Colonic mucosa (tissue), 4 donors: ENCODE data around the gene PRDX2. TPM values are rescaled to one million over a fixed set of nuclear protein-coding genes. Genes with fewer than 3 reads are reported as not detected.

Source experiments
- DNase-seq: peaks from one replicate; pipeline ENCODE4 v3.0.0-alpha.2; 2020
- H3K27ac ChIP-seq: fragments of 200-600 bp; one replicate; pipeline ENCODE4 v1.8.0; 2021
- H3K27me3 ChIP-seq: fragments of 200-600 bp; one replicate; pipeline ENCODE4 v1.8.0; 2021
- H3K36me3 ChIP-seq: fragments of 200-600 bp; one replicate; pipeline ENCODE4 v1.8.0; 2021
- H3K4me1 ChIP-seq: fragments of 200-600 bp; one replicate; pipeline ENCODE4 v1.8.0; 2021; ENCODE audit warnings: mild to moderate bottlenecking
- H3K4me3 ChIP-seq: fragments of 200-600 bp; one replicate; pipeline ENCODE4 v1.8.0; 2021
- H3K9ac ChIP-seq, 2 donors: one replicate each; pipeline ENCODE4 v1.7.0; 2013; ENCODE audit warnings: control low read depth in 2 of 2, low read depth in 2 of 2, low read length in 2 of 2
- H3K9me3 ChIP-seq: fragments of 200-600 bp; one replicate; pipeline ENCODE4 v1.8.0; 2021
- intact Hi-C: fragments of 100-400 bp; cut with DNase I; formaldehyde crosslinking; loops from one replicate; pipeline ENCODE4 v1.14.1; 2022
- microRNA-seq: library from miRNA; unstranded; fragments of <30 nt; microRNA quantifications from one replicate; pipeline ENCODE4, GENCODE V29; 2019
- total RNA-seq, 2 donors: library from RNA; stranded (reverse); fragmentation: NEBNext Ultra II Directional in 1 of 2; extraction: Animal tissue kit (Norgen Biotek cat#: 25700) in 1 of 2; gene quantifications; one replicate each; pipeline ENCODE4 v1.2.1, GENCODE V29; 2021
- TF ChIP-seq, protein P1 (sequence below): fragments of 200-600 bp; IDR thresholded peaks from one replicate; pipeline ENCODE4 v1.8.0; 2022; ENCODE audit warnings: antibody characterized with exemption, mild to moderate bottlenecking
- donor health status: healthy.
- donor health status: DM: no; HTN: no; CAD: no.
- donor health status: DM: no; HTN: no; CAD: no.

The PRDX2 gene
- total RNA-seq, 2 donors from 2014 or later = 347 to 417 TPM

DNA sequence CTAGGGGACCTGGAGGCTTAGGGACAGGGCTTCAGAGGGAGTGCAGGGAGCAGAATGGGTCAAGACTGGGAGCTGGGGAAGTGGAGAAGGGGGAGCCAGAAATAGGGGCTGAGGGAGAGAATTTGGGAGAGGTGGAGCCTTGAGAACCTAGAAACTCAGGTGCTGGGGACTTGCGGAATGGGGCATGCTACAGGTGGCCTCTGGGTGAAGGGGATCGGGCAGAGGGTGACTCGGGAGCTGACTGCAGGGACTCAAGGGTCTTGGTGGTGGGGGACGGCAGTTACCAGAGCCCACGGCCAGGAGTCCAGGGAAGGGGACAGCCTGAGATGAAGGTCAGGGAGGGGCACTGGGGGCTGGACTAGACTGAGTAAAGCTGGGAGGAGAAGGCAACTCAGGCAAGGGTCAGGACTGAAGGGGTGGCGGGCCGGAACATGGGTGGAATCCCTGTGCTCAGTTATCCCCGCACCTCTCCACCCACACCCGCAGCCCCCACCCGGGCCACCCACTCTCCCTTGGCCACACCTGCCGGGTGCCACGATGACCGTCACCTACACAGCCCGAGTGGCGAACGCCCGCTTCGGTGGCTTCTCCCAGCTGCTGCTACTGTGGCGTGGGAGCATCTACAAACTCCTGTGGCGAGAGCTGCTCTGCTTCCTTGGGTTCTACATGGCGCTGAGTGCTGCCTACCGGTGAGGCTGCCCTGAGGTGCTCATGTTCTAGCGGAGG is 49.4 kb downstream of the PRDX2 start:
- intact Hi-C loops = no loop called here
- Histone ChIP-seq H3K4me3 (no peak overlapping the region), H3K27me3 (peaks cover 10% of the 10 kb centered on the region)

DNA sequence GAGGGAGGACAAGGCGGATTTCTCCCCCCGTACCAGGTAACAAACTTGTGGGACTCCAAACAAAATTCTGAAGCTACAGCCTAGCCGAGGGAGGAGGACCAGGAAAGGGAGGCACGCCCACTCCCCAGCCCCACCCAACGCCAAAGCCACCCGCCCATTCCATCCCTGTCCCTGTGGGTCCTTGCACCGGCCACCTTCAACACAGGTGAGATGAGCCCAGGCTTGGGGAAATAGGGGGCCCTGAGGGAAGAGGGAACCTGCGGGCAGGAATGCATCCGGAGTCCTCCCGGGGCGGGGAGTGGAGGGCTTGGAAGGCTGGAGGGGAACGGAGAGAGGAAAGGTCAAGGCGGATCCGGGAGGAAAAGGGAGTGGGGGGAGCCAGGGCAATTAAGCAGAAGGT is 50.0 kb downstream of the PRDX2 start, which contains the start of gene BEST2:
Gene BEST2 (plus strand): TSS at position 157 of the 400 bp plus-strand sequence. CDS start 802 bp downstream, outside the sequence.
- Histone ChIP-seq H3K9ac (peak within 1 kb of the TSS in 1 of 2 donors; percentile 51), H3K4me1 (no peaks in the 10 kb centered on the region), H3K27ac (no peak within 1 kb of the TSS), H3K27me3 (peaks cover 10% of the 10 kb centered on the region), H3K36me3 (no peaks in the 10 kb centered on the region), H3K4me3 (no peak within 1 kb of the TSS), H3K9me3 (no peaks in the 10 kb centered on the region)
- no peak for DNase-seq
- intact Hi-C loops = no loop called here
- TF ChIP-seq, protein P1, sequence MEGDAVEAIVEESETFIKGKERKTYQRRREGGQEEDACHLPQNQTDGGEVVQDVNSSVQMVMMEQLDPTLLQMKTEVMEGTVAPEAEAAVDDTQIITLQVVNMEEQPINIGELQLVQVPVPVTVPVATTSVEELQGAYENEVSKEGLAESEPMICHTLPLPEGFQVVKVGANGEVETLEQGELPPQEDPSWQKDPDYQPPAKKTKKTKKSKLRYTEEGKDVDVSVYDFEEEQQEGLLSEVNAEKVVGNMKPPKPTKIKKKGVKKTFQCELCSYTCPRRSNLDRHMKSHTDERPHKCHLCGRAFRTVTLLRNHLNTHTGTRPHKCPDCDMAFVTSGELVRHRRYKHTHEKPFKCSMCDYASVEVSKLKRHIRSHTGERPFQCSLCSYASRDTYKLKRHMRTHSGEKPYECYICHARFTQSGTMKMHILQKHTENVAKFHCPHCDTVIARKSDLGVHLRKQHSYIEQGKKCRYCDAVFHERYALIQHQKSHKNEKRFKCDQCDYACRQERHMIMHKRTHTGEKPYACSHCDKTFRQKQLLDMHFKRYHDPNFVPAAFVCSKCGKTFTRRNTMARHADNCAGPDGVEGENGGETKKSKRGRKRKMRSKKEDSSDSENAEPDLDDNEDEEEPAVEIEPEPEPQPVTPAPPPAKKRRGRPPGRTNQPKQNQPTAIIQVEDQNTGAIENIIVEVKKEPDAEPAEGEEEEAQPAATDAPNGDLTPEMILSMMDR = no peak

More for the DNA sequence above, 49.4 kb downstream of the PRDX2 start:
- Histone ChIP-seq H3K4me1 (no peaks in the 10 kb centered on the region), H3K9me3 (no peaks in the 10 kb centered on the region), H3K27ac (no peak overlapping the region), H3K9ac (peak overlapping the region in 1 of 2 donors; percentile 21), H3K36me3 (no peaks in the 10 kb centered on the region)
- DNase-seq = no peak
- TF ChIP-seq, protein P1 = no peak

DNA sequence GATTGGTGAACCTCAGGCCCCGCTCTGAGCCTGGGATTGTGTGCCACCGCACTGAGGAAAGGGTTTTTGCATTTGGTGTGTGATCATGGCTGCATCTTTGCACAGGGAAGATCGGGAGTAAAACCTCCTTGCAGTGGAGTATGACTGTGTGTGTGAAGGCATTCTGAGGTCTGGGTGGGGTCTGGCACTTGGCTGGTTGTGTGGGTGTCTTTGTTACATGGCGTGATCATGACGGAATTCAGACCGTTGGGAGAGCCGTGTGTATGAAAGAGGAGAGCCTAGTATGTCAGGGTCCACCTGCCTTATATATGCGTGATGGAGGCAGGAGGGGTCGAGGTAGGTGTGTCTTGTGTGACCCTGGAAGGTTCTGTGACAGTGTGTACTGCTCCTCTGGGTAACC is 50.7 kb downstream of the PRDX2 start:
- intact Hi-C loops = no loop called here
- peak overlapping the region in 1 of 2 donors; percentile 51 for H3K9ac ChIP-seq
- H3K27ac ChIP-seq = no peak overlapping the region
- TF ChIP-seq, protein P1 = no peak
- H3K36me3 ChIP-seq = peaks cover 1% of the 10 kb centered on the region
- no peaks in the 10 kb centered on the region for H3K9me3 ChIP-seq
- no peaks in the 10 kb centered on the region for H3K4me1 ChIP-seq
- H3K4me3 ChIP-seq = no peak overlapping the region
- peaks cover 10% of the 10 kb centered on the region for H3K27me3 ChIP-seq
- no peak for DNase-seq

GRCh38 chr19:12749938-12750521 is 51.6 kb downstream of the PRDX2 start:
- Histone ChIP-seq H3K9me3 (no peaks in the 10 kb centered on the region), H3K9ac (peak overlapping the region in 1 of 2 donors; percentile 40), H3K36me3 (peaks cover 7% of the 10 kb centered on the region), H3K27ac (no peak overlapping the region), H3K4me3 (no peak overlapping the region), H3K4me1 (no peaks in the 10 kb centered on the region), H3K27me3 (peaks cover 10% of the 10 kb centered on the region)
- TF ChIP-seq, protein P1 = no peak
- DNase-seq = peak; percentile 33
- intact Hi-C loops = no loop called here

GRCh38 chr19:12748489-12748888 is 53.1 kb downstream of the PRDX2 start:
- Histone ChIP-seq H3K9ac (no peak overlapping the region), H3K9me3 (no peaks in the 10 kb centered on the region), H3K4me1 (no peaks in the 10 kb centered on the region), H3K36me3 (peaks cover 7% of the 10 kb centered on the region), H3K27ac (no peak overlapping the region), H3K27me3 (peaks cover 10% of the 10 kb centered on the region), H3K4me3 (no peak overlapping the region)
- intact Hi-C loops = no loop called here
- TF ChIP-seq, protein P1 = no peak
- no peak for DNase-seq

Small RNAs within 50 kb of the gene (microRNA-seq; reads per million reads assigned to microRNA genes)
- not detected for gene MIR5684

Other genes starting within 250 kb of the PRDX2 start
- gene ZNF490, start 191.0 kb downstream of the PRDX2 start, total RNA-seq = 1 to 10 TPM; 6.2 to 7.5 TPM
- 10 to 100 TPM; 17.9 to 20.5 TPM for gene ZNF791, start 190.9 kb downstream of the PRDX2 start, total RNA-seq
- 10 to 100 TPM; 51.7 to 67.4 TPM for gene MAN2B1, start 135.1 kb downstream of the PRDX2 start, total RNA-seq
- gene WDR83, start 135.0 kb downstream of the PRDX2 start, total RNA-seq = 10 to 100 TPM in 1 of 2 donors, 1 to 10 TPM in 1; 7.3 to 17.9 TPM
- gene DHPS, start 119.9 kb downstream of the PRDX2 start, total RNA-seq = 10 to 100 TPM; 66.2 to 87.5 TPM
- gene GNG14, start 113.8 kb downstream of the PRDX2 start, total RNA-seq = not detected
- 10 to 100 TPM in 1 of 2 donors, 1 to 10 TPM in 1; 6.5 to 10.3 TPM for gene FBXW9, start 105.2 kb downstream of the PRDX2 start, total RNA-seq
- 10 to 100 TPM; 46.7 to 65.5 TPM for gene TNPO2, start 77.9 kb downstream of the PRDX2 start, total RNA-seq
- 100 to 1,000 TPM; 130 to 217 TPM for gene TRIR, start 67.1 kb downstream of the PRDX2 start, total RNA-seq
- gene GET3, start 64.3 kb downstream of the PRDX2 start, total RNA-seq = 10 to 100 TPM; 53.6 to 77.2 TPM
- gene BEST2, start 50.0 kb downstream of the PRDX2 start, total RNA-seq = 10 to 100 TPM; 12.1 to 22.6 TPM
- gene HOOK2, start 26.2 kb downstream of the PRDX2 start, total RNA-seq = 10 to 100 TPM; 54.8 to 72.0 TPM
- gene JUNB, start 10.3 kb downstream of the PRDX2 start, total RNA-seq = 100 to 1,000 TPM; 113 to 173 TPM
- 10 to 100 TPM in 1 of 2 donors, 1 to 10 TPM in 1; 6.5 to 18.5 TPM for gene THSD8, start 269 bp upstream of the PRDX2 start, total RNA-seq
- gene RNASEH2A, start 4.8 kb upstream of the PRDX2 start, total RNA-seq = 10 to 100 TPM in 1 of 2 donors, 1 to 10 TPM in 1; 8.8 to 44.8 TPM
- under 1 TPM in 1 of 2 donors, not detected in 1; 0.35 TPM for gene RTBDN, start 32.8 kb upstream of the PRDX2 start, total RNA-seq
- gene MAST1, start 36.7 kb upstream of the PRDX2 start, total RNA-seq = 1 to 10 TPM in 1 of 2 donors, under 1 TPM in 1; 0.42 to 1.4 TPM
- 10 to 100 TPM; 29.0 to 33.5 TPM for gene DNASE2, start 79.6 kb upstream of the PRDX2 start, total RNA-seq
- gene KLF1, start 85.4 kb upstream of the PRDX2 start, total RNA-seq = under 1 TPM in 1 of 2 donors, not detected in 1; 0.25 TPM
- 10 to 100 TPM; 21.1 to 39.2 TPM for gene GCDH, start 89.4 kb upstream of the PRDX2 start, total RNA-seq
- gene SYCE2, start 117.5 kb upstream of the PRDX2 start, total RNA-seq = under 1 TPM in 1 of 2 donors, not detected in 1; 0.32 TPM
- gene FARSA, start 131.9 kb upstream of the PRDX2 start, total RNA-seq = 100 to 1,000 TPM in 1 of 2 donors, 10 to 100 TPM in 1; 46.9 to 111 TPM
- 1,000 to 10,000 TPM in 1 of 2 donors, 100 to 1,000 TPM in 1; 682 to 1,848 TPM for gene CALR, start 136.8 kb upstream of the PRDX2 start, total RNA-seq
- gene RAD23A, start 144.1 kb upstream of the PRDX2 start, total RNA-seq = 100 to 1,000 TPM in 1 of 2 donors, 10 to 100 TPM in 1; 78.5 to 121 TPM
- 10 to 100 TPM; 16.1 to 41.9 TPM for gene GADD45GIP1, start 155.4 kb upstream of the PRDX2 start, total RNA-seq
- gene DAND5, start 167.8 kb upstream of the PRDX2 start, total RNA-seq = under 1 TPM; 0.19 to 0.27 TPM
- 10 to 100 TPM; 70.9 to 73.8 TPM for gene NFIX, start 193.7 kb upstream of the PRDX2 start, total RNA-seq